DND-41 (cell line): Measurements from ENCODE around the gene ERBB4.

Experiments
- CTCF ChIP-seq: IDR thresholded peaks from 2 replicates; pipeline ENCODE4 v1.5.1; 2012; ENCODE audit warnings: borderline replicate concordance, low read length, moderate library complexity, mild to moderate bottlenecking; ENCODE audit not compliant: poor library complexity, severe bottlenecking; ENCODE audit errors: extremely low read depth
- EZH2 ChIP-seq: IDR thresholded peaks from 3 replicates; pipeline ENCODE4 v1.6.1; 2012; ENCODE audit warnings: borderline replicate concordance, low read depth, mild to moderate bottlenecking, moderate library complexity, low read length, inconsistent platforms; ENCODE audit not compliant: severe bottlenecking

GRCh38 chr2:211812587-211812986 lies 726.0 kb downstream of the ERBB4 start:
- TF ChIP-seq CTCF = no peak
- TF ChIP-seq EZH2 = no peak
